ENCODE data around the gene NALCN.
"Not testable (repeated sequence)": the region's sequence is repeated elsewhere in the genome, so short reads cannot be mapped to it uniquely, and the experiment has no call there.

NALCN gene

DNA sequence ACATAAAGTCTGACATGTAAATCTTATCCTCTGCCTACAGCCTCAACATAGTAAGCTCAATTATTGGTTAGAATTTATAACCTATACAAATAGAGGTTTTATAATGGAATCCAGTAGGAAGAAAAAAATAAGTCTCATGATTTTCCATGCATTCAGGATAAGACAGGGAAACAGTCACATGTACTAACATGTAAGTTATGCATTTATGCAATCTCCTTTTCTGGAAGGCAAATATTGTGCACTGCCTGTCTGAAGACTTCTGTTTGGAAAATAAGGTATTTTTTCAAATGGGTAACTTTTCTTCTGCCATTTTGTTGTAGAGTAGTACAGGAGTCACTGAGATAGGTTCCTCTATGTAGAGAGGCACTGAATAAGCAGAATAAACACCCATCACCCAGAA, 92.7 kb downstream of the NALCN start:
- H3K4me3 ChIP-seq (ENCODE audit: low read length): no peak overlapping the region
- H3K27ac ChIP-seq (ENCODE audit: low read depth, low read length): no peak overlapping the region
- H3K36me3 ChIP-seq (ENCODE audit: control insufficient read depth, insufficient read depth, low read length): no peaks in the 10 kb centered on the region
- H3K27me3 ChIP-seq (ENCODE audit: control insufficient read depth, insufficient read depth, low read length): no peaks in the 10 kb centered on the region
- no peaks in the 10 kb centered on the region for H3K4me1 ChIP-seq (ENCODE audit: control insufficient read depth, insufficient read depth, low read length)
- no peak overlapping the region for H3K9ac ChIP-seq (ENCODE audit: low read length)

- H3K27me3 ChIP-seq (ENCODE audit: control insufficient read depth, insufficient read depth, low read length): no peaks in the 10 kb centered on the region
- H3K9ac ChIP-seq (ENCODE audit: low read length): no peak overlapping the region
- no peaks in the 10 kb centered on the region for H3K4me1 ChIP-seq (ENCODE audit: control insufficient read depth, insufficient read depth, low read length)
- H3K36me3 ChIP-seq (ENCODE audit: control insufficient read depth, insufficient read depth, low read length): no peaks in the 10 kb centered on the region
- no peak overlapping the region for H3K27ac ChIP-seq (ENCODE audit: low read depth, low read length)
- no peak overlapping the region for H3K4me3 ChIP-seq (ENCODE audit: low read length)
Measured at GRCh38 chr13:101317986-101318523, 98.3 kb downstream of the NALCN start.

- not testable (repeated sequence) for H3K4me3 ChIP-seq (ENCODE audit: low read length); H3K36me3 ChIP-seq (ENCODE audit: control insufficient read depth, insufficient read depth, low read length); H3K27me3 ChIP-seq (ENCODE audit: control insufficient read depth, insufficient read depth, low read length); H3K27ac ChIP-seq (ENCODE audit: low read depth, low read length); H3K9ac ChIP-seq (ENCODE audit: low read length); H3K4me1 ChIP-seq (ENCODE audit: control insufficient read depth, insufficient read depth, low read length)
Measured at GRCh38 chr13:101313479-101313878, 102.8 kb downstream of the NALCN start.

DNA sequence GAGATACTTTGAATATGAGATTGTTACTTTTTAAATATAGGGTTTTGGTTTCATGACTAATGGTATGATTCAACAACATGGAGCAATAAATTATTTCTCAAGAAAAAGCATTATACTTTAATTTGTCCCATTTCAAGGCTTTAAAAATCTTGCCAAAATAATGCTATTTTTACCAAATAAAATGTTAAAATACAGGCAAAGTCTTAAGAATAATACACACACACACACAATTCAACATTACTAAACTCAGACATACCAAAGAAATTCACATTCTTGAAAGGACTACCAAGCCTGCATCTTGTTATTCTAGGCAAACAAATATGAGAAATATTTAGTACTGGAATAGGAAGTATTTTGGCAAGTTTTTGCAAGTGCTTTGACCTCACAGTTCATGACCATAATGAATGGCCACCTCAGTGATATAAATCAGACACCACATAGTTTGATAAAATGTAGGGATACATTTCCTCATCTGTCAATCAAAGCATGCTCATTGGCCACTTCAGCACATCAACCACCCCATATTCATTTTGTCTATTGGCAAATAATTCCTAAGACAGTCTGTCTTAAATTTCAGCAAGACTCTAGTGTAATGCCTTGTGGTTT, 107.2 kb downstream of the NALCN start:
- no peak overlapping the region for H3K4me3 ChIP-seq (ENCODE audit: low read length)
- H3K27ac ChIP-seq (ENCODE audit: low read depth, low read length): no peak overlapping the region
- no peaks in the 10 kb centered on the region for H3K27me3 ChIP-seq (ENCODE audit: control insufficient read depth, insufficient read depth, low read length)
- H3K9ac ChIP-seq (ENCODE audit: low read length): no peak overlapping the region
- H3K36me3 ChIP-seq (ENCODE audit: control insufficient read depth, insufficient read depth, low read length): no peaks in the 10 kb centered on the region
- H3K4me1 ChIP-seq (ENCODE audit: control insufficient read depth, insufficient read depth, low read length): no peaks in the 10 kb centered on the region

GRCh38 chr13:101308247-101309013, 107.9 kb downstream of the NALCN start:
- Histone ChIP-seq H3K27ac (ENCODE audit: low read depth, low read length) (no peak overlapping the region), H3K36me3 (ENCODE audit: control insufficient read depth, insufficient read depth, low read length) (no peaks in the 10 kb centered on the region), H3K4me3 (ENCODE audit: low read length) (no peak overlapping the region), H3K27me3 (ENCODE audit: control insufficient read depth, insufficient read depth, low read length) (no peaks in the 10 kb centered on the region), H3K4me1 (ENCODE audit: control insufficient read depth, insufficient read depth, low read length) (no peaks in the 10 kb centered on the region), H3K9ac (ENCODE audit: low read length) (no peak overlapping the region)

DNA sequence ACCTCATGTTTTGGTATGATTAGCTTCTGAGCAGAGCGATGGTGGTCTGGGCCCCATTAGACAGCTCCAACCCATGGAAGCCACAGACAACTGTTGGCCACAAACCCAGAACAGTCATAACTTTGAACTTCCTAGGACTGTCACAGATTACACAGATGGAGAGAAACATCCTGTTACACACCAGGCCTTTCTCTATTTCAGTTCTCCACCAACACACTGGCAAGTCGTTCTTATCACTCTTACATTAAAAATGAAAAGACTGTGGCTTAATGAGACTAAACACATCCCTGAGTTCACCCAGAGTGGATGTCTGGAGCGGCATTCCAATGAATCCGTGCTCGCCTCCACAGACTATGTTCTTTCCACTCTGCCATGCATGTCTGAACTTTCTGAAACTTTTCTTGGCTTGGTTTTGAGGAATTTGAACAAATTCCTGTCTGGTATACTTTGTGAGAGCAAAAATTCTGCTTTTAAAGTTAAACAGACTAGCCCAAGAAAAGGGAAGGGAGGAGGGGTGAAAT, 109.1 kb downstream of the NALCN start:
- Histone ChIP-seq H3K27me3 (ENCODE audit: control insufficient read depth, insufficient read depth, low read length) (no peaks in the 10 kb centered on the region), H3K9ac (ENCODE audit: low read length) (no peak overlapping the region), H3K4me1 (ENCODE audit: control insufficient read depth, insufficient read depth, low read length) (no peaks in the 10 kb centered on the region), H3K27ac (ENCODE audit: low read depth, low read length) (no peak overlapping the region), H3K4me3 (ENCODE audit: low read length) (no peak overlapping the region), H3K36me3 (ENCODE audit: control insufficient read depth, insufficient read depth, low read length) (no peaks in the 10 kb centered on the region)

- Histone ChIP-seq H3K4me3 (ENCODE audit: low read length) (no peak overlapping the region), H3K27me3 (ENCODE audit: control insufficient read depth, insufficient read depth, low read length) (no peaks in the 10 kb centered on the region), H3K27ac (ENCODE audit: low read depth, low read length) (no peak overlapping the region), H3K9ac (ENCODE audit: low read length) (no peak overlapping the region), H3K4me1 (ENCODE audit: control insufficient read depth, insufficient read depth, low read length) (no peaks in the 10 kb centered on the region), H3K36me3 (ENCODE audit: control insufficient read depth, insufficient read depth, low read length) (no peaks in the 10 kb centered on the region)
Measured at GRCh38 chr13:101306773-101307172, 109.5 kb downstream of the NALCN start.

DNA sequence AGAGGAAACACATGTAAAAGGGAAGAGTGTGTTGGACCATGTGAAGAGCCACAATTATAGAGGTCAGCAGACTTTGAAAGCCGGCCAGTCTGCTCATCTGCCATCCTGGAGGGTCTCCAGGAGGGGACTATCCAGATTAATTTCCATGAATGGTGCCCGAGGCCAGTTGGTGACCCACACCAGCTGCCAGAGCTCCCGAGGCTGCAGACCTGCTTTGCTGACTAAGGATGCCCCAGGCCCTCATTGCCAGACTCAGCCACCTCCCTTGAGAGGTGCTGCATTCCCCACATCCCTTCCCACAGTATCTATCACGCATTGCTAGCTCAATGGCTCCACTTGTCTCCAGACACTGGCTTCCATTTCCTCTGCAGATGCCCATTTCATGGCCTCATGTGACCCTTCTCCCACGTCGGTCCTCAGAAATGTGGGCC, 110.3 kb downstream of the NALCN start:
- H3K27ac ChIP-seq (ENCODE audit: low read depth, low read length): no peak overlapping the region
- H3K4me1 ChIP-seq (ENCODE audit: control insufficient read depth, insufficient read depth, low read length): no peaks in the 10 kb centered on the region
- H3K36me3 ChIP-seq (ENCODE audit: control insufficient read depth, insufficient read depth, low read length): no peaks in the 10 kb centered on the region

GRCh38 chr13:101303521-101303920, 112.8 kb downstream of the NALCN start:
- no peaks in the 10 kb centered on the region for H3K27me3 ChIP-seq (ENCODE audit: control insufficient read depth, insufficient read depth, low read length)
- H3K36me3 ChIP-seq (ENCODE audit: control insufficient read depth, insufficient read depth, low read length): no peaks in the 10 kb centered on the region
- no peaks in the 10 kb centered on the region for H3K4me1 ChIP-seq (ENCODE audit: control insufficient read depth, insufficient read depth, low read length)
- H3K9ac ChIP-seq (ENCODE audit: low read length): no peak overlapping the region
- no peak overlapping the region for H3K27ac ChIP-seq (ENCODE audit: low read depth, low read length)
- no peak overlapping the region for H3K4me3 ChIP-seq (ENCODE audit: low read length)

More for the DNA sequence above, 110.3 kb downstream of the NALCN start:
- Histone ChIP-seq H3K4me3 (ENCODE audit: low read length) (no peak overlapping the region), H3K27me3 (ENCODE audit: control insufficient read depth, insufficient read depth, low read length) (no peaks in the 10 kb centered on the region), H3K9ac (ENCODE audit: low read length) (no peak overlapping the region)

DNA sequence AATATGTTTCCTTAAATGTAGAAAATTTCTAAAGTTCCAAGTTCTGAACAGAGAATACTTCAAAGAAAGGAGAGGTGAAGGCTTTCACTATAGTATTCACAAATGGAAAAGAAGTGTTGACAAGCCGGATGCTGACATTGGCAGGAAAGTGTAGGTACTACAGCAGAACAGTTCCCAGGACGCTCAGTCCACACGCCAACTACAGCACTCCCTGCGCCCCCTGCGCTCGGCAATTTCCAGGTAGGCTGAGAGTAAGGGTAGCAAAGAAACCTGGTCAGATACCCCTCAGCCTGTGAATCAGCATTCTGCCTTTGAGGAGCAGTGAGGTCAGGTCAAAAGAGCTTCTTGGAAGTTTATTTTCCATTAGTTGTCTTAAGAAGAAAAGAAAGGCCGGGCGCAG, 115.3 kb downstream of the NALCN start:
- Histone ChIP-seq H3K9ac (ENCODE audit: low read length) (no peak overlapping the region), H3K27me3 (ENCODE audit: control insufficient read depth, insufficient read depth, low read length) (no peaks in the 10 kb centered on the region), H3K4me3 (ENCODE audit: low read length) (no peak overlapping the region), H3K36me3 (ENCODE audit: control insufficient read depth, insufficient read depth, low read length) (no peaks in the 10 kb centered on the region), H3K4me1 (ENCODE audit: control insufficient read depth, insufficient read depth, low read length) (no peaks in the 10 kb centered on the region), H3K27ac (ENCODE audit: low read depth, low read length) (no peak overlapping the region)

DNA sequence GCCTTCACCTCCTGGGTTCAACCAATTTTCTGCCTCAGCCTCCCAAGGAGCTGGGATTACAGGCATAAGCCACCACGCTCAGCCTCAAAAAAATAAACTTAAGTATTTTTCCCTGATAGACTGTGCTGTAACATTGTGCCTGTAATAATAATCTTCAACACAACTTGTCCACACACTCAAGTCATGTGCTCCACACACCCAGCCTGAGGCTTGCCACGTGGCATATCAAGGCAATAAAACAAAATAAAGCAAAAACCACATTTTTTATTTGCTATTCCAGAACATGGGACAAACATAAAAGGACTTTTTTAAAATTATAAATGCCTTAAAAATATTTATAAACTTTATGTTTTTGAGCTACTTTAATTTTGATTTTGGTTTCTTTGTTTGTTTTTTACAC, 115.8 kb downstream of the NALCN start:
- Histone ChIP-seq H3K9ac (ENCODE audit: low read length) (no peak overlapping the region), H3K27ac (ENCODE audit: low read depth, low read length) (no peak overlapping the region), H3K27me3 (ENCODE audit: control insufficient read depth, insufficient read depth, low read length) (no peaks in the 10 kb centered on the region), H3K4me1 (ENCODE audit: control insufficient read depth, insufficient read depth, low read length) (no peaks in the 10 kb centered on the region), H3K36me3 (ENCODE audit: control insufficient read depth, insufficient read depth, low read length) (no peaks in the 10 kb centered on the region), H3K4me3 (ENCODE audit: low read length) (no peak overlapping the region)

- H3K36me3 ChIP-seq (ENCODE audit: control insufficient read depth, insufficient read depth, low read length): no peaks in the 10 kb centered on the region
- H3K4me3 ChIP-seq (ENCODE audit: low read length): no peak overlapping the region
- no peak overlapping the region for H3K9ac ChIP-seq (ENCODE audit: low read length)
- H3K27ac ChIP-seq (ENCODE audit: low read depth, low read length): no peak overlapping the region
- no peaks in the 10 kb centered on the region for H3K4me1 ChIP-seq (ENCODE audit: control insufficient read depth, insufficient read depth, low read length)
- H3K27me3 ChIP-seq (ENCODE audit: control insufficient read depth, insufficient read depth, low read length): no peaks in the 10 kb centered on the region
Measured at GRCh38 chr13:101298517-101298916, 117.8 kb downstream of the NALCN start.

Data from rectal smooth muscle tissue (tissue), 1 donor.